Spleen (tissue), 11 donors: ENCODE measurements around the gene NSF. TPM values are rescaled to one million over a fixed set of nuclear protein-coding genes. Genes with fewer than 3 reads are reported as not detected.

Experiments
- DNase-seq: peaks from one replicate; pipeline ENCODE4 v3.0.0-alpha.2; 2020
- H3K27ac ChIP-seq, 8 donors: fragments of 200-600 bp; sonication (generic) in 7 of 8; 1 replicate in 4 of 8; 2 replicates in 4 of 8; pipeline versions ENCODE4 v1.5.0 to v1.8.0; 2016 to 2021; ENCODE audit warnings: inconsistent platforms in 4 of 8, mild to moderate bottlenecking in 4 of 8, moderate library complexity in 1 of 8
- H3K27me3 ChIP-seq, 7 donors: fragments of 200-600 bp; sonication (generic) in 6 of 7; replicated peaks in 1 of 7; 1 replicate in 4 of 7; 2 replicates in 3 of 7; pipeline versions ENCODE4 v1.5.0 to v1.8.0; 2016 to 2021; ENCODE audit warnings: inconsistent platforms in 3 of 7, mild to moderate bottlenecking in 1 of 7
- H3K36me3 ChIP-seq, 6 donors: fragments of 200-600 bp; sonication (generic) in 5 of 6; 1 replicate in 4 of 6; 2 replicates in 2 of 6; pipeline versions ENCODE4 v1.5.0 to v1.8.0; 2016 to 2021; ENCODE audit warnings: inconsistent platforms in 2 of 6
- H3K4me1 ChIP-seq, 6 donors: fragments of 200-600 bp; sonication (generic) in 5 of 6; 1 replicate in 3 of 6; 2 replicates in 3 of 6; pipeline versions ENCODE4 v1.5.0 to v1.8.0; 2016 to 2021; ENCODE audit warnings: inconsistent platforms in 3 of 6
- H3K4me3 ChIP-seq, 8 donors: fragments of 200-600 bp; sonication (generic) in 7 of 8; 1 replicate in 4 of 8; 2 replicates in 4 of 8; pipeline versions ENCODE4 v1.5.0 to v1.8.0; 2016 to 2021; ENCODE audit warnings: inconsistent platforms in 4 of 8, mild to moderate bottlenecking in 4 of 8, moderate library complexity in 2 of 8
- H3K9me3 ChIP-seq, 8 donors: fragments of 200-600 bp; sonication (generic) in 7 of 8; 1 replicate in 4 of 8; 2 replicates in 4 of 8; pipeline versions ENCODE4 v1.5.0 to v1.8.0; 2016 to 2021; ENCODE audit warnings: inconsistent platforms in 4 of 8
- POLR2A ChIP-seq, 3 donors: fragments of 450-650 bp; IDR thresholded peaks; one replicate each; pipeline ENCODE4 v1.5.1; 2017; ENCODE audit warnings: antibody characterized with exemption in 3 of 3, mild to moderate bottlenecking in 1 of 3
- POLR2AphosphoS5 ChIP-seq, 3 donors: sonication (generic); formaldehyde crosslinking; IDR thresholded peaks; one replicate each; pipeline ENCODE4 v1.5.1; 2017; ENCODE audit warnings: antibody characterized with exemption in 3 of 3
- WGBS, 5 donors: extraction: QIAGEN DNeasy Blood & Tissue Kit in 3 of 5; methylation state at CpG; one replicate each; pipeline versions ENCODE4 v1.1.5 to v1.1.7; 2013 to 2018; 5-methylcytosine and 5-hydroxymethylcytosine counted together
- intact Hi-C: fragments of 100-400 bp; cut with DNase I; formaldehyde crosslinking; loops from one replicate; pipeline ENCODE4 v1.15.0; 2023; ENCODE audit warnings: low total_unique reads
- polyA plus RNA-seq, 3 donors: library from polyadenylated mRNA; stranded (reverse); fragments of 200-250 nt; gene quantifications; one replicate each; pipeline ENCODE4 v1.2.1, GENCODE V29; 2013
- total RNA-seq, 7 donors: library from RNA; depleted of rRNA in 3 of 7; stranded (reverse); fragments of >200 nt in 3 of 7; fragmentation: NEBNext Ultra II Directional in 4 of 7; extraction: Animal tissue kit (Norgen Biotek cat#: 25700) in 4 of 7; gene quantifications; one replicate each; pipeline versions ENCODE4 v1.1.0 to v1.2.1, GENCODE V29; 2016 to 2021
- TF ChIP-seq, protein P1 (sequence below), 11 experiments: fragments of 200-600 bp in 7 of 11; fragments of 450-650 bp in 4 of 11; sonication (generic) in 4 of 11; IDR thresholded peaks in 8 of 11; conservative IDR thresholded peaks in 3 of 11; 1 replicate in 7 of 11; 2 replicates in 4 of 11; pipeline versions ENCODE4 v1.4.0 to v1.8.0; 2016 to 2021; ENCODE audit warnings: antibody characterized with exemption in 11 of 11, inconsistent platforms in 4 of 11, mild to moderate bottlenecking in 1 of 11
- donor health status: healthy with polysubstance abuse.
- donor health status: DM: no; HTN: no; CAD: no; lungs with moderate emphysema.
- donor health status: DM: no; HTN: no; CAD: no.
- donor health status: Bipolar disorder and iron deficiency.
- donor health status: healthy.
- donor health status: DM: no; HTN: no; CAD: no.
- donor health status: DM: yes; HTN: yes; CAD: no.

NSF gene
- total and polyA plus RNA-seq, 10 donors, result 8.7 to 57.6 (median 42.4) TPM

DNA sequence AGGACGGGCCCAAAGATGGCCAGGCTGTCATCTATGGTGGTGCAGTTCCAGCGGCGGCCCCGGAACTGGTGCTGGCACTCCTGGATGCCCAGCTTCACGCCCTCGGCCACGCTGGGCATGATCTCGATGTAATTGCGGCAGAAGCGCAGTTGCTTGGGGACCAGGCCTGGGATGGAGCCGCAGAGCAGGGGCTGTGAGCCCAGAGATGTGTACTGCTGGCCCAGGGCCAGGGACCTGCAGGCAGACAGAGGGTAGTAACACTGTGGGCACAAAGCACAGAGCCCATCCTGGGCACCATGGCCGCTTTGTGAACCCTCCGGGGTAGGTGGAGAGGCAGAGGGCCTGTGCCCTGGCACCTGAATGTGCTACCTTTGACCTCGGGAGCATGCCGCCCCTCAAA, 183.2 kb downstream of the NSF start:
- no peak for DNase-seq
- Histone ChIP-seq H3K9me3 (no peaks in the 10 kb centered on the region), H3K27me3 (peaks cover 0 to 81% (median 19%) of the 10 kb centered on the region in 7 donors), H3K4me1 (peaks cover 5 to 42% (median 35%) of the 10 kb centered on the region in 6 donors), H3K36me3 (no peaks in the 10 kb centered on the region), H3K27ac (no peak overlapping the region), H3K4me3 (no peak overlapping the region)
- intact Hi-C loops, result no loop called here
- TF ChIP-seq POLR2AphosphoS5 (IDR thresholded peaks at IDR 0.05) (no peak), POLR2A (IDR thresholded peaks at IDR 0.05) (no peak)
- TF ChIP-seq, protein P1, sequence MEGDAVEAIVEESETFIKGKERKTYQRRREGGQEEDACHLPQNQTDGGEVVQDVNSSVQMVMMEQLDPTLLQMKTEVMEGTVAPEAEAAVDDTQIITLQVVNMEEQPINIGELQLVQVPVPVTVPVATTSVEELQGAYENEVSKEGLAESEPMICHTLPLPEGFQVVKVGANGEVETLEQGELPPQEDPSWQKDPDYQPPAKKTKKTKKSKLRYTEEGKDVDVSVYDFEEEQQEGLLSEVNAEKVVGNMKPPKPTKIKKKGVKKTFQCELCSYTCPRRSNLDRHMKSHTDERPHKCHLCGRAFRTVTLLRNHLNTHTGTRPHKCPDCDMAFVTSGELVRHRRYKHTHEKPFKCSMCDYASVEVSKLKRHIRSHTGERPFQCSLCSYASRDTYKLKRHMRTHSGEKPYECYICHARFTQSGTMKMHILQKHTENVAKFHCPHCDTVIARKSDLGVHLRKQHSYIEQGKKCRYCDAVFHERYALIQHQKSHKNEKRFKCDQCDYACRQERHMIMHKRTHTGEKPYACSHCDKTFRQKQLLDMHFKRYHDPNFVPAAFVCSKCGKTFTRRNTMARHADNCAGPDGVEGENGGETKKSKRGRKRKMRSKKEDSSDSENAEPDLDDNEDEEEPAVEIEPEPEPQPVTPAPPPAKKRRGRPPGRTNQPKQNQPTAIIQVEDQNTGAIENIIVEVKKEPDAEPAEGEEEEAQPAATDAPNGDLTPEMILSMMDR (IDR thresholded peaks at IDR 0.05 in 8 of 11, conservative IDR thresholded peaks at IDR 0.05 in 3 of 11), result no peak
- 76 to 93% (median 85%) methylated on average over 9 to 15 of the region's 15 CpGs for WGBS, 5 donors

DNA sequence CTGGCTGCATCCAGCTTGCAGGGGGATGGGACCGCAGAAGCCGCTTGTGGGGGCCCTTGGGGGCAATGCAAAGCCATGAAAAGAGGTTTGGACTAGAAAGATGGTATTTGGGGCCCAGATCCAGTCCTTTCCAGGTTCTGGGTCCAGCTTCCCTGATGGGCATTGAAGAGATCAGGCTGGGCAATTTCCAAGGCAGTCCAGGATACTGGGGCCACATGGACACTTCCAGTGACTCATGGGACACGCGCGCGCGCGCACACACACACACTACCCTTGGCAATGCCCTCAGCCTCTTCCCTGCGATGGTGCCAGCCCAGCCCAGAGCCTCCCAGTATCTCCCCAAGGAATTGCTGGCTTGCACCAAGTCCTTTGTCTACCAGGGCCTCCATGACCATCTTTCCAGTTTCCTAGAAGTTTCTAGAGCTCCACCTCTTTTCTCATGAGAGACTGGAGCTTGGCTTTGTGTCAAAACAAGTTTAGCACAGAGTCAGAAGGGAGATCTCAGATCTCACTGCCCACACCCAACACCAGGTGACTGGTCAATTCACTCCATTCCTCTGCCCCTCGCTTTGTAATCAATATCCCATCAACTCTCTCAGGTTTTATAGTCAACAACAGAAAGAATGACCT, 183.8 kb downstream of the NSF start:
- Histone ChIP-seq H3K27me3 (peaks cover 0 to 77% (median 19%) of the 10 kb centered on the region in 7 donors), H3K36me3 (no peaks in the 10 kb centered on the region), H3K9me3 (no peaks in the 10 kb centered on the region), H3K4me1 (peaks cover 5 to 41% (median 35%) of the 10 kb centered on the region in 6 donors), H3K4me3 (no peak overlapping the region), H3K27ac (no peak overlapping the region)
- WGBS, 5 donors, result 93 to 97% (median 95%) methylated on average over 10 of the region's 10 CpGs
- TF ChIP-seq POLR2AphosphoS5 (IDR thresholded peaks at IDR 0.05) (no peak), POLR2A (IDR thresholded peaks at IDR 0.05) (no peak)
- TF ChIP-seq, protein P1 (IDR thresholded peaks at IDR 0.05 in 8 of 11, conservative IDR thresholded peaks at IDR 0.05 in 3 of 11), result no peak
- intact Hi-C loops, result no loop called here
- no peak for DNase-seq

DNA sequence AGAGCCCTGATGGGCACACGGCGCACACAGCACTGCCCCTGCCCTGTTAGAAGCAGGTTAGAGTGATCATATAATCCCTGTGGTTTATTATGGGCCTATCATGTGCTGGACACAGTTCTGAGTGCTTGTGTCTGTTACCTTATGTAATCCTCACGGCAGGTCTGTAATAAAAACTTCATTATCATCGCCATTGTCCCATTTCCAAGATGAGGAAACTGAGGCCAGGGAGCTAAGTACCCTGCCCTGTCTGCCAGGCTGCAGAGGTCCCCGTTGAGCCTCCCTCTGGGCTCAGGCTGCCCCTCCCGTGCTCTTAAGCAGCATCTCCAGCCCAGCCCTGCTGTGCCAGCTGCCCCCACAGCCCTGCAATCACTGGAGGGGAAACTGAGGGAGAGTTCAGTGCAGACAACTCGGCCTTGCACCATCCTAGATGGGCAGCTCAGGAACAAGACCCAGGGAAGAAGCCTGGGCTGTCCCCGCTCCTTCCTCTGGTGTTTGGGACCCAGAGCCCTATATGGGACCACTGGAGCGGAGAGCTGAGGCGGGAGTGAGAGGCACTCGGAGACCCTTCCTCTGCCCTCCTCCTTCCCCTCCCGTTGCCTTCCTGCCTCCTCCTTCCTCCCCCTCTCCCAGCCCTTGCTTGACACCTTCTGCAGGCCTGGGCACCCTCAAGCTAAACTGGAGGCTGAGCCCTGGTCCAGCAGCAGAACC, 186.0 kb downstream of the NSF start:
- H3K4me1 ChIP-seq, result peaks cover 5 to 21% (median 16%) of the 10 kb centered on the region in 6 donors
- H3K36me3 ChIP-seq, result no peaks in the 10 kb centered on the region
- DNase-seq, result peak; percentile 56
- TF ChIP-seq, protein P1 (IDR thresholded peaks at IDR 0.05 in 8 of 11, conservative IDR thresholded peaks at IDR 0.05 in 3 of 11), result no peak
- TF ChIP-seq POLR2A (IDR thresholded peaks at IDR 0.05), result no peak
- TF ChIP-seq POLR2AphosphoS5 (IDR thresholded peaks at IDR 0.05), result no peak
- no peak overlapping the region for H3K27ac ChIP-seq
- H3K27me3 ChIP-seq, result peaks cover 0 to 64% (median 13%) of the 10 kb centered on the region in 7 donors
- no peaks in the 10 kb centered on the region for H3K9me3 ChIP-seq
- 76 to 87% (median 82%) methylated on average over 11 to 12 of the region's 12 CpGs for WGBS, 5 donors
- H3K4me3 ChIP-seq, result no peak overlapping the region
- intact Hi-C loops, result no loop called here
